Transverse colon (tissue), 4 donors: Measurements from ENCODE around the gene ST3GAL6. TPM values are rescaled to one million over a fixed set of nuclear protein-coding genes. Genes with fewer than 3 reads are reported as not detected.

Experiments
- DNase-seq: peaks from one replicate; pipeline ENCODE4 v3.0.0-alpha.2; 2019
- H3K27ac ChIP-seq, 4 donors: fragments of 200-600 bp; sonication (generic); 2 replicates each; pipeline ENCODE4 v1.5.1; 2016 to 2018; ENCODE audit warnings: inconsistent platforms in 4 of 4
- H3K27me3 ChIP-seq: fragments of 200-600 bp; sonication (generic); 2 replicates; pipeline ENCODE4 v1.5.1; 2017; ENCODE audit warnings: inconsistent platforms
- H3K36me3 ChIP-seq, 4 donors: fragments of 200-600 bp; sonication (generic); 2 replicates each; pipeline ENCODE4 v1.5.1; 2017 to 2019; ENCODE audit warnings: inconsistent platforms in 4 of 4
- H3K4me1 ChIP-seq, 4 donors: fragments of 200-600 bp; sonication (generic); 2 replicates each; pipeline ENCODE4 v1.5.1; 2017 to 2020; ENCODE audit warnings: inconsistent platforms in 4 of 4
- H3K4me3 ChIP-seq, 4 donors: fragments of 200-600 bp; sonication (generic); 1 replicate in 1 of 4; 2 replicates in 3 of 4; pipeline versions ENCODE4 v1.5.1 to v1.6.1; 2017 to 2019; ENCODE audit warnings: inconsistent platforms in 4 of 4
- H3K9me3 ChIP-seq, 2 donors: fragments of 200-600 bp; sonication (generic); 2 replicates each; pipeline ENCODE4 v1.5.1; 2017 to 2019; ENCODE audit warnings: inconsistent platforms in 2 of 2
- CTCF ChIP-seq, 5 experiments: fragments of 200-600 bp in 3 of 5; fragments of 450-650 bp in 2 of 5; sonication (generic) in 3 of 5; IDR thresholded peaks; 1 replicate in 2 of 5; 2 replicates in 3 of 5; pipeline ENCODE4 v1.5.1; 2016 to 2017; ENCODE audit warnings: antibody characterized with exemption in 5 of 5, inconsistent platforms in 3 of 5, mild to moderate bottlenecking in 2 of 5, moderate library complexity in 1 of 5
- EP300 ChIP-seq: sonication (generic); formaldehyde crosslinking; IDR thresholded peaks from one replicate; pipeline ENCODE4 v1.6.1; 2017; ENCODE audit warnings: antibody characterized with exemption, low read depth
- POLR2A ChIP-seq: fragments of 450-650 bp; IDR thresholded peaks from one replicate; pipeline ENCODE4 v1.6.1; 2016; ENCODE audit warnings: antibody characterized with exemption, mild to moderate bottlenecking, moderate library complexity
- POLR2AphosphoS5 ChIP-seq, 3 donors: sonication (generic); formaldehyde crosslinking; IDR thresholded peaks; one replicate each; pipeline ENCODE4 v1.6.1; 2016; ENCODE audit warnings: antibody characterized with exemption in 3 of 3
- WGBS, 2 donors: methylation state at CpG; one replicate each; pipeline ENCODE4 v1.1.5; 2018; ENCODE audit warnings: low coverage in 1 of 2; 5-methylcytosine and 5-hydroxymethylcytosine counted together
- in situ Hi-C, 4 donors: fragments of 200-750 bp; cut with MboI; loops; one replicate each; pipeline versions ENCODE4 v1.15.0 to v1.15.1; 2017; ENCODE audit warnings: low sequenced_read_pairs in 3 of 4, low pct_ligation_motif_present in 1 of 4, low pct_unique_long_range_greater_than_20kb in 1 of 4
- intact Hi-C: fragments of 100-400 bp; cut with DNase I; formaldehyde crosslinking; loops from one replicate; pipeline ENCODE4 v1.15.1; 2023; ENCODE audit warnings: low total_unique reads
- total RNA-seq, 4 donors: library from RNA; depleted of rRNA; stranded (reverse); fragments of >200 nt; gene quantifications; one replicate each; pipeline ENCODE4 v1.1.0, GENCODE V29; 2016

The ST3GAL6 gene
- total RNA-seq, 4 donors from 2014 or later, result 2.2 to 9.7 (median 2.6) TPM

DNA sequence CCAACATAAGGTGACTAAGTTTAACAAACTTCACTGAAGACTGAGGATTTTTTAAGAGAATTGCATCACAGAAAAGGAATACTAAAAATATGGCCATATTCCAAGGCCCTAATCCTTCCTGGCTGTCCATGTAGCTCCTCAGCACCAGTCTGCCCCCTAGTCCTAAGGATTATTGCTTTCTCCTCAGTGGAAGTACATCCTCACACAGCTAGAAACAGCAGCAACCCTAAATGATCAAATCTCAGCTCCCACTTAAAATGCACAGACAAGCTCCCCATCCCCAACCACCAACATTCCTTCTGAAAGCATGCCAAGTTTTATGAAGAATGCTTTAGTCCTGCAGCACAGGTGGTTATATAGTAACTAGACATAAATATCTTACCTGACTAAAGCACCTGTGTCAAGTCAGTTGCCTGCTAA, 14.7 kb downstream of the ST3GAL6 start:
- TF ChIP-seq POLR2A (no peak), POLR2AphosphoS5 (IDR thresholded peaks at IDR 0.05) (no peak), CTCF (IDR thresholded peaks at IDR 0.05) (no peak), EP300 (no peak)
- Histone ChIP-seq H3K9me3 (no peaks in the 10 kb centered on the region), H3K27ac (no peak overlapping the region), H3K27me3 (no peaks in the 10 kb centered on the region), H3K4me3 (no peak overlapping the region), H3K4me1 (peaks cover 0 to 7% (median 3%) of the 10 kb centered on the region in 4 donors), H3K36me3 (no peaks in the 10 kb centered on the region)
- in situ Hi-C loops, result no loop called here
- intact Hi-C loops, result no loop called here
- no peak for DNase-seq

DNA sequence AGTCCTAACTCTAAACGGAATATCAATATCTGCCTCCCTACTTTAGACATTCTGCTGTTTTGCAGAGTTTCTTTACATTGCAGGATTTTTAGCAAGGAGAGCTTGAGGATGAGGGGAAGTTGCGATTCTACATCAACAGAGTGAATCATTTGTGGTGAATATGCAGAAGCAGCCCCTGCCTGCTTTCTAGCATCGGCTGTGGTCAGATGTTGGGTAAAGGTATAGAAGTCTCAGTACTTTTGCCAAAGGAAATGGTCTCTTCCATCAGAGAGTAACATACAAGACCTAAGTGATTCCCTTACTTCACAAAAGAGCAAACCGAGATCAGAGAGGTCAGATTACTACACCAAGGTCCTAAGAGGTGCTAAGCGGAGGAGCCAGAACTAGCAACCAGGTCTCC, 15.2 kb downstream of the ST3GAL6 start:
- in situ Hi-C loops (no loop called here), intact Hi-C loops (no loop called here)
- Histone ChIP-seq H3K9me3 (no peaks in the 10 kb centered on the region), H3K36me3 (no peaks in the 10 kb centered on the region), H3K4me3 (no peak overlapping the region), H3K27me3 (no peaks in the 10 kb centered on the region), H3K4me1 (peaks cover 0 to 7% (median 3%) of the 10 kb centered on the region in 4 donors), H3K27ac (peak overlapping the region in 3 of 4 donors; percentile 4 to 43 (median 26))
- WGBS, 2 donors, result 67% methylated on average over 4 to 5 of the region's 5 CpGs
- no peak for TF ChIP-seq POLR2AphosphoS5 (IDR thresholded peaks at IDR 0.05)
- no peak for TF ChIP-seq POLR2A
- no peak for TF ChIP-seq EP300
- no peak for TF ChIP-seq CTCF (IDR thresholded peaks at IDR 0.05)
- DNase-seq, result no peak

DNA sequence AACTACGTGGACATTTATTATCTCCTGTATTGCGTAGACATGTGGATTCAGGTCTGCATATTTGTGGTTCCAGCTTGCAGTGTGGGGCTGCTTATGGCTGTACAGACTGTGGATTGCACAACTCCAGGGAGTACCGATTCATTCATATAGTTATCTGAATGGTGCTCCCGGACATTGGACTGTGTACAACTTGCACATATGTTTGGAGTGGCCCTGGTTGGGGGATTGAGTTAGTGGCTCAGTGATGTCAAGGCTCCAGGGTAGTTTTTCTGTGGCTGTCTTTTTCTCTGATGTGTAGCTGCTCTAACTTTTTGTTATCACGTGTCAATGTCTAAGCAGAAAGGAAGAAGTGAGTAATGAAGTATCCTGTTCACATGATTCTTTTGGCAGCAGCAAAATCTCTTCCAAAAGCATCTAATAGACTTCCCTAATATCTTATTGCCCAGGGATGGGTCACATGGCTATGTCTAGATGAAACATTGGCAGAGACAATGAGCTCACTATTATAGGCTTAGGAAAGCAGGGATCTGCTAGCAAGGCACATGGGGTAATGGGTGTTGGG, 15.8 kb downstream of the ST3GAL6 start:
- H3K36me3 ChIP-seq, result no peaks in the 10 kb centered on the region
- intact Hi-C loops (no loop called here), in situ Hi-C loops (no loop called here)
- no peaks in the 10 kb centered on the region for H3K9me3 ChIP-seq
- no peak overlapping the region for H3K4me3 ChIP-seq
- peak overlapping the region in 3 of 4 donors; percentile 4 to 43 (median 26) for H3K27ac ChIP-seq
- no peak for TF ChIP-seq CTCF (IDR thresholded peaks at IDR 0.05)
- no peak for TF ChIP-seq POLR2A
- no peak for TF ChIP-seq POLR2AphosphoS5 (IDR thresholded peaks at IDR 0.05)
- no peak for TF ChIP-seq EP300
- 33 to 40% methylated on average over 2 to 5 of the region's 5 CpGs for WGBS, 2 donors
- DNase-seq, result no peak
- peaks cover 0 to 7% (median 3%) of the 10 kb centered on the region in 4 donors for H3K4me1 ChIP-seq
- H3K27me3 ChIP-seq, result no peaks in the 10 kb centered on the region

- in situ Hi-C loops, result no loop called here
- Histone ChIP-seq H3K9me3 (no peaks in the 10 kb centered on the region), H3K27ac (peak overlapping the region in 1 of 4 donors; percentile 17), H3K27me3 (no peaks in the 10 kb centered on the region), H3K4me1 (peaks cover 0 to 7% (median 3%) of the 10 kb centered on the region in 4 donors), H3K36me3 (no peaks in the 10 kb centered on the region), H3K4me3 (no peak overlapping the region)
- intact Hi-C loops, result no loop called here
- no peak for DNase-seq
- no peak for TF ChIP-seq POLR2A
- 63 to 89% methylated on average over 4 of the region's 4 CpGs for WGBS, 2 donors
Measured at GRCh38 chr3:98779541-98780335, 16.6 kb downstream of the ST3GAL6 start.
